GM21786 (cell line): ENCODE data around the gene APOA4.

Experiments
- ATAC-seq: cut with Tn5 transposase; IDR thresholded peaks from one replicate; pipeline ENCODE4 v1.9.1; 2021; ENCODE audit not compliant: unreplicated experiment

Gene APOA4

DNA sequence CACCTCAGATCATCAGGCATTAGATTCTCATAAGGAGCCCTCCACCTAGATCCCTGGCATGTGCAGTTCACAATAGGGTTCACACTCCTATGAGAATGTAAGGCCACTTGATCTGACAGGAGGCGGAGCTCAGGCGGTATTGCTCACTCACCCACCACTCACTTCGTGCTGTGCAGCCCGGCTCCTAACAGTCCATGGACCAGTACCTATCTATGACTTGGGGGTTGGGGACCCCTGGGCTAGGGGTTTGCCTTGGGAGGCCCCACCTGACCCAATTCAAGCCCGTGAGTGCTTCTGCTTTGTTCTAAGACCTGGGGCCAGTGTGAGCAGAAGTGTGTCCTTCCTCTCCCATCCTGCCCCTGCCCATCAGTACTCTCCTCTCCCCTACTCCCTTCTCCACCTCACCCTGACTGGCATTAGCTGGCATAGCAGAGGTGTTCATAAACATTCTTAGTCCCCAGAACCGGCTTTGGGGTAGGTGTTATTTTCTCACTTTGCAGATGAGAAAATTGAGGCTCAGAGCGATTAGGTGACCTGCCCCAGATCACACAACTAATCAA, 8.8 kb upstream of the APOA4 start:
- ATAC-seq, result no peak

DNA sequence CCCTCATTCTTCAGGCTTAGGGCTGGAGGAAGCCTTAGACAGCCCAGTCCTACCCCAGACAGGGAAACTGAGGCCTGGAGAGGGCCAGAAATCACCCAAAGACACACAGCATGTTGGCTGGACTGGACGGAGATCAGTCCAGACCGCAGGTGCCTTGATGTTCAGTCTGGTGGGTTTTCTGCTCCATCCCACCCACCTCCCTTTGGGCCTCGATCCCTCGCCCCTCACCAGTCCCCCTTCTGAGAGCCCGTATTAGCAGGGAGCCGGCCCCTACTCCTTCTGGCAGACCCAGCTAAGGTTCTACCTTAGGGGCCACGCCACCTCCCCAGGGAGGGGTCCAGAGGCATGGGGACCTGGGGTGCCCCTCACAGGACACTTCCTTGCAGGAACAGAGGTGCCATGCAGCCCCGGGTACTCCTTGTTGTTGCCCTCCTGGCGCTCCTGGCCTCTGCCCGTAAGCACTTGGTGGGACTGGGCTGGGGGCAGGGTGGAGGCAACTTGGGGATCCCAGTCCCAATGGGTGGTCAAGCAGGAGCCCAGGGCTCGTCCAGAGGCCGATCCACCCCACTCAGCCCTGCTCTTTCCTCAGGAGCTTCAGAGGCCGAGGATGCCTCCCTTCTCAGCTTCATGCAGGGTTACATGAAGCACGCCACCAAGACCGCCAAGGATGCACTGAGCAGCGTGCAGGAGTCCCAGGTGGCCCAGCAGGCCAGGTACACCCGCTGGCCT, 7.2 kb upstream of the APOA4 start:
- ATAC-seq, result no peak

DNA sequence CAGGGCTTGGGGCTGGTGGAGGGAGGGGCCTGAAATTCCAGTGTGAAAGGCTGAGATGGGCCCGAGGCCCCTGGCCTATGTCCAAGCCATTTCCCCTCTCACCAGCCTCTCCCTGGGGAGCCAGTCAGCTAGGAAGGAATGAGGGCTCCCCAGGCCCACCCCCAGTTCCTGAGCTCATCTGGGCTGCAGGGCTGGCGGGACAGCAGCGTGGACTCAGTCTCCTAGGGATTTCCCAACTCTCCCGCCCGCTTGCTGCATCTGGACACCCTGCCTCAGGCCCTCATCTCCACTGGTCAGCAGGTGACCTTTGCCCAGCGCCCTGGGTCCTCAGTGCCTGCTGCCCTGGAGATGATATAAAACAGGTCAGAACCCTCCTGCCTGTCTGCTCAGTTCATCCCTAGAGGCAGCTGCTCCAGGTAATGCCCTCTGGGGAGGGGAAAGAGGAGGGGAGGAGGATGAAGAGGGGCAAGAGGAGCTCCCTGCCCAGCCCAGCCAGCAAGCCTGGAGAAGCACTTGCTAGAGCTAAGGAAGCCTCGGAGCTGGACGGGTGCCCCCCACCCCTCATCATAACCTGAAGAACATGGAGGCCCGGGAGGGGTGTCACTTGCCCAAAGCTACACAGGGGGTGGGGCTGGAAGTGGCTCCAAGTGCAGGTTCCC, 6.5 kb upstream of the APOA4 start, which contains the start of gene APOC3:
TSS of gene APOC3 (plus strand) at position 383 of the 659 bp plus-strand sequence. CDS start 676 bp downstream, outside the sequence.
- no peak for ATAC-seq

DNA sequence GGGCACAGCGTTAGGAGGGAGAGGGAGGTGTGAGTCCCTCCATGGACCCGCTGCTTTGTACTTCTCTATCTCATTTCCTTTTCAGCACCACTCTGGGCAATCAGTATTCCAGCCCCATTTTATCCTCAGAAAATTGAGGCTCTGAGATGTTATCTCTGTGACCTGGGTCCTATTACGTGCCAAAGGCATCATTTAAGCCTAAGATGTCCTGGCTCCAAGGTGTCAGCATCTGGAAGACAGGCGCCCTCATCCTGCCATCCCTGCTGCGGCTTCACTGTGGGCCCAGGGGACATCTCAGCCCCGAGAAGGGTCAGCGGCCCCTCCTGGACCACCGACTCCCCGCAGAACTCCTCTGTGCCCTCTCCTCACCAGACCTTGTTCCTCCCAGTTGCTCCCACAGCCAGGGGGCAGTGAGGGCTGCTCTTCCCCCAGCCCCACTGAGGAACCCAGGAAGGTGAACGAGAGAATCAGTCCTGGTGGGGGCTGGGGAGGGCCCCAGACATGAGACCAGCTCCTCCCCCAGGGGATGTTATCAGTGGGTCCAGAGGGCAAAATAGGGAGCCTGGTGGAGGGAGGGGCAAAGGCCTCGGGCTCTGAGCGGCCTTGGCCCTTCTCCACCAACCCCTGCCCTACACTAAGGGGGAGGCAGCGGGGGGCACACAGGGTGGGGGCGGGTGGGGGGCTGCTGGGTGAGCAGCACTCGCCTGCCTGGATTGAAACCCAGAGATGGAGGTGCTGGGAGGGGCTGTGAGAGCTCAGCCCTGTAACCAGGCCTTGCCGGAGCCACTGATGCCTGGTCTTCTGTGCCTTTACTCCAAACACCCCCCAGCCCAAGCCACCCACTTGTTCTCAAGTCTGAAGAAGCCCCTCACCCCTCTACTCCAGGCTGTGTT, 5.8 kb upstream of the APOA4 start:
- no peak for ATAC-seq

DNA sequence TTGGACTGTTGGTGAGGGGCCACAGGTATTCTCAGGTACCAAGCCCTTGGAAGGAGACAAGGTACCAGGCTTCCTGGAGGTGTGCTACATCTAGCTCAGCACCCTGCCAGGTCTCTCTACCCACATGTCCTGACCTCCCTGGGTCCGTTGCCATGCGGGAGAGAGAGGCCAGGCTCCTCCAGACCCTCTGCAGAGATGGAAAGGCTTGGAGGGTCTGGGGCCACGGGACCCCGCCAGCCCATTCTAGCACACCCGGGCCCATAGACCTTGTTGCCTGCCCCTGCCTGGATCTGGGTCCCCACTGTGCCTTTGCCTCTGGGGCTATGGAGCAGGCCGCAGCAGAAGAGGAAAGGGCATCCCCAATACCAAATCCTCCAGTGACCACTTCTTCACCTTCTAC, 4.4 kb upstream of the APOA4 start:
- ATAC-seq, result no peak

DNA sequence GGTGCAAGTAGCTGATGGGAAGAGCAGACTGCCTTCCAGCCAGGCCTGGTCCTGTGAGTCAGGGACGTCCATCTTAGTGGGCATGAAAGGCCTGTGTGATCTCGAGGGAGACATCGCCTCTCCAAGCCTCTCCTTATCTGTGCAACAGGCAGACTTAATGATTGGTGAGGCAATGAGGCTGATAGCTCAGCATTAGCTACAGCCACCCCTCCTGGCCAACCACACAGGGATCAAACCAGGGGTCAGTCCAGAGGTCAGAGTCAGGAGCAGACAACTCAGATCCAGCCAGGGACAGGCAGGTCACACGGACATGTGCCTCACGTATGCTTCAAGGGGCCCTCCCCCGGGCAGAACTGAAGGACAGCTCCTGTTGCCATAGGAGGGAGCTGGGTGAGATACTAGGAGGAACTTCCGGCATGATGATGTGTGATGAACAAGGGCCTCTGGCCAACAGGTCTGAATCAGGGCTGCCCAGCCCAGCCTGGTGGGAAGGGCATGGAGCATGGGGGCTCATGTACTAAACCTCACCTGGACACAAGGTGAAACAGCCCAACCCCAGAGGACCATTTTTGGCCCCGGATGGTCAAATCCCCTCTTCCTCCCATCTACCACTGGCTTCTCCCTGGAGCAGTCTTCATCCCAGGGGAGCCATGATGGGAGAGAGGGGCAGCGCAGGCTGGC, 3.8 kb upstream of the APOA4 start:
- ATAC-seq, result no peak

DNA sequence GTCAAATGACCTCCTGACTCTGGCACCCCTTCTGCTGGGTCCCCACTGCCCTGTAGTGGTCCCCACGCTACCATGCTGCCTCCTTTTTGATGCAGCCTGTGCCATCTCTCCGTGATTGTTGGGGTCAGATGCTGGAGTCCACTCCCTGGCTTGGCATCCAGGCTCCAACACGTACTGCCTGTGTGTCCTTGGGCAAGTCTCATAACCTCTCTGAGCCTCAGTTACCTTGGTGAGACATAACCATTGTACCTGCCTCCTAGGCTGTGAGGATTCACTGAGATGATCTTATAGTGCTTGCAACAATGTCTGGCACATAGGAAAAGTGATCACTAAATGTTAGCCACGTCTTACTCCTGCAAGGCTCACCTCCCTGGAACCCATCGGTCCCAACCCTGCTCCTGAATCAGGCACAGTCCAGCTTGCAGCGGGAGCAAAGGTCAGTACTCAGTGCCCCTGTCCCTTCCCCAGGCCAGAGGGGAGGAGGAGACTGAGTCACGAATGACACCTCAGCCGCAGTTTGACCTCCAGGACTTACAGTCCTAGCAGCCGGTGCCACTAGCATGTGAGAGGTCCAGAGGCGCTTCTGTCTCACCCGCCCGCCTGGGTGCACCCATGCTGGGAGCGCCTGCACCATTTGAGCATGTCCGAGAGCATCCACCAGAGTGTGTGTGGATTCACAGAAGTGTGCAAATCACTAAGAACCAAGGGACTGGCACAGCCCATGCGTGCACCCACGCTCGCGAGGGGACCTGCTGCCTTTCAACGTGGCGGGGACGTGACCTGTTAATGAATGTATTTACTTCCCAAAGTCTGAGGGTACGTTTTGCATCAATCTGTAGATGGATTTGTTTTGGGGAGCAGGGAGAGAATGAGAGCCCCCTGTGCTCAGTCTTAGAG, 3.0 kb upstream of the APOA4 start:
- ATAC-seq, result no peak

DNA sequence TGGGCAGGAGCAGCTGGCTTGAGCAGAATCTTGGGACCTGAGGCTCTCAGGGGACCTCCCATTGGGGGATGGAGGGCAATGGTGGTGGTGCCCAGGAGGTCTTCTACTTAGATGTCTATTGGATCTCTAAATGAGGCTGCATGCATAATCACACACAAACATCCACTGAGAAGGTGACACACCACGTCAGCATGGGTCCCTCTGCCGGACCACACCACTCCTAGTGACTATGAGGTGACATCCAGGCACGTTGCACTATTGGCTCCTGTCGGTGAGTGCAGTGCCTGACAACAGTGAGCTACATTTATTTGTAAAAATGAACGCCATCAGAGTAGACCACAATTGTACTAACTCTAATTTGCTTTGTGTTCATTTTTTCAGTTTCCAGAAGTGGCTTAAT, 2.3 kb upstream of the APOA4 start:
- ATAC-seq, result no peak

DNA sequence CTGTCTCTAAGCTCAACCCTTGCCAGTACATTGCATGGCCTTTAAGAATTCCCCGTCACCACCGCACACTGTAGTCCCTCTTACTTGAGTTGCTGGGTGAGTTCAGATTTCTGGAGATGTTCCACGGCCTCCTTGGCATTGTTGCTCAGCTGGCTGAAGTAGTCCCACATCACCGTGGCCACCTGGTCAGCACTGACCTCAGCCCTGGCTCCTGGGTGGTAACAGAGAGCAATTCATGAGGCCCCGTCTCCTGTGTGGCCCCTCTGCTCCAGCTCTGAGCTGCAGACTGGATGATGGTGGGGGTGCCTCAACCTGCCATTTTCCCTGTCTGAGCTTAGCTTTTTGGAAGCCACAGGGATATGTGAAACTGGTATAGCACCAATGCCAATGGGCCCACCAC, 529 bp downstream of the APOA4 start:
- no peak for ATAC-seq

DNA sequence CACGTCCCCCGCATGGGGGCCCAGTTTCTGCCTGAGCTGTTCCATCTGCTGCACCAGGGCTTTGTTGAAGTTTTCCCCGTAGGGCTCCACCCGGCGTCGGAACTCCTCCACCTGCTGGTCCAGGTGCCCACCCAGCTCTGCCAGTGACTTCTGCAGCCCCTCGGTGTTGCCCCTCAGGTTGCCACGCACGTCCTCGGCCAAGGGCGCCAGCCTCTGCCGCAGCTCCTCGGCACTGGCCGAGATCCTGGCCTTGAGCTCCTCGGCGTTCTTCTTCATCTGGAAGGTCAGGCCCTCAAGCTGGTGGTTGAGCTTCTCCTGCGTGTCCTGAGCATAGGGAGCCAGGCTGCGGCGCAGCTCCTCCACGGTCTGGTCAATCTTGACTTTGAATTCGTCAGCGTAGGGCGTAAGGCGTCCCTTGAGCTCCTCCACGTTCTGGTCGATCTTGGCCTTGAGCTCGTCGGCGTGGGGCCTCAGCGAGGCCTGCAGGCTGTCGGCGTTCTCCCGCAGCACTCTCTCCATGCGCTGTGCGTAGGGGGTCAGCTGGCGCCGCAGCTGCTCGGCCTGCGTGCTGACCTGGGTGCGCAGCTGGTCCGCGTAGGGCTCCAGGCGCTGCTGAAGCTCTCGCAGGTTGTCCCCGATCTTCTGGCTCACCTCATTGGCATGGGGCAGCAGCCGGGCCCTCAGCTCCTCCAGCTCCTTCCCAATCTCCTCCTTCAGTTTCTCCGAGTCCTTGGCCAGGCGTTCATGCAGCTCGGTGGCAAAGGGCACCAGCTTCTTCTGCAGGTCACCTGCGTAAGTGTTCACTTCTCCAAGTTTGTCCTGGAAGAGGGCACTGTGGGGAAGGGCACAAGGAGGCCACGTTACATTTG, 1.8 kb downstream of the APOA4 start:
- ATAC-seq, result no peak

DNA sequence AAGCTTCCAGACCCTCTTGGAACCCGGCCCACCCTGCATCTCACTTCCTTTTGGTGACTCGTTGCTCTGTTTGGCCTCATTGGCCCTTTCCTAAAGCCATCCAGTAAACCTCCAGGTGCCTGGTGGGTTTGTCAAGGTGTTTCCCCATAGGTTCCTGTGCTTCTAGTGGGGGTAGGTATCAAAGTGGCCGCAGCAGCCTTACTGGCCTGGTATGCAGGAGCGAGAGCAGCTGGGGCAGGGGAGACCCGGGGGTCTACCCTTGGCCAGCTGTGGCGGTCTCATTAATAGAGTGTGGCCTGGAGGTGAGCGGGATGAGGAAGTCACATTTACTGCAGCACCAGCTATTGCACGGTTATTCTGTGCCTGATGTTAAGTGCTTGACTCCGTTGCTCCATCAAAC, 4.1 kb downstream of the APOA4 start:
- ATAC-seq, result no peak

DNA sequence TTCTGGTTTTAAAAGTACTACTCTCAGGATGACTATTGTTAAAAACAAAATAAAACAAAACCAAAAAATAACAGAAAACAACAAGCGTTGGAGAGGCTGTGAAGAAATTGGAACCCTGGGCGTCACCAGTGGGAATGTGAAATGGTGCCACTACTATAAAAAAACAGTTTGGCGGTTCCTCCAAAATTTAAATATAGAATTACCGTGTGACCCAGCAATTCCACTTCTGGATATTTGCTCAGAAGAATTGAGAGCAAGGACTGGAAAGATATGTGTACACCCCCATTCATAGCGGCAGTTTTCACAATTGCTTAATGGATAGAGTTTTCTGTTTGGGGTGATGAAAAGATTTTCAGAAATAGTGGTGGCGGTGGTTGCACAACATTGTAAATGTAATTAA, 8.6 kb downstream of the APOA4 start:
- no peak for ATAC-seq

DNA sequence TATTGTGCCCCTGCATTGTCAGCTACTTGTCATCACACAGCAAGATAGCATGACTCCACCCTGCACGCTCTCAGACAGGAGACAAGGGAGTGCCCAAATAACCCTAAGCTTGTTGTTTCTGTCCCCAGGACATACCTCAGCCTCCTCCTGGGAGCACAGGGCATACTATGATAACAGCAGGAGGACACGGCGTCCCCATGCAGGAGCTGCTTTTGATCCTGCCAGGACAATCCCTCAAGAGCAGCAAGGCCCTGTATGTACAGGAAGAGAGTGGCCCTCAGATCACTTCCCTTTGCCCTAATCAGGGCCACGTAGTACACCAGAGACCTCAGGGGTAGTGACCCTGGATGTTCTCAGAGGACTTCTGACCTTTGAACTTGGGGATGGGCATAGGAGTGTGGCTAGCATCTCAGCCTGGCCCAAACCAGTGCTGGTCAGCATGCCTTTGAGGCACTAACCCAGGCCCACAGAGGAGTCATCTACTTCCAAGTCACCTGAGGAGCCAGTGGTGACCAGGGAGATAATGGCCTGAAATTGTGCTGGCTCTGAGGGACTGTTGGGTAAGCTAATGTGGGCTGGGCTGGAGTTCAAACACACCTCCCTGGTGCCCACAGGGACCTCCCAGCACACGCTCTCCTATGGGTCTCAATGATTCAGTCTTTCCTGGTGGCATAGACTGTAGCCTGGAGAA, 9.2 kb downstream of the APOA4 start:
- ATAC-seq, result no peak

DNA sequence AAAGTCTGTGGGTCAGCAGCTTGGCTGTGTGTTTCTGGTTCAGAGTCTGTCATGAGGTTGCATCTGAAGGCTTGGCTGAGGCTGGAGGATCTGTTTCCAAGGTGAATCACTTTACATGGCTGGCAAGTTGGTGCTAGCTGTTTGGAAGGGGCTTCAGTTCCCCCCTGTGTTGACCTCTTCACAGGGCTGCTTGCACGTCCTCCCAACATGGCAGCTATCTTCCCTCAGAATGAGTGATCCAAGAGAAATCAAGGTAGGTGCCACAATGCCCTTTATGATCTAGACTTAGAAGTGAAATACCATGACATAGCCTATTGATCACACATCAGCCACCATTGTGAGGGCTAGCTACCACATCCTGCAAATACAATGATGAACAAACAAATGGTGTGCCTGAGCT, 9.9 kb downstream of the APOA4 start:
- no peak for ATAC-seq

DNA sequence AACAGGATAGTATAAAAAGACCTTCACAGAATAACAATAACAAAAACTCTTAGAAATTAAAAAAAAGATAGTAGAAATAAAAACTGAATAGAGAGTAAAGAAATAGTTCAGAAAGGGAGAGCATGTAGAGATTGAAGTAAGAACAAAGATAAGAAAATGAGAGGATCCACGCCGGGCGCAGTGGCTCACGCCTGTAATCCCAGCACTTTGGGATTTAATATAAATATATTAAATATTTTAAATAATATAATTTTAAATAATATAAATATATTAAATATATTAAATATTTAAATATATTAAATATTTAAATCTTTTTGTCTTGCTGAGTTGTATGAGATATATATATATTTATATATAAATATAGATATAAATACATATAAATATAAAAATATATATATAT, 11.0 kb downstream of the APOA4 start:
- ATAC-seq, result no peak

DNA sequence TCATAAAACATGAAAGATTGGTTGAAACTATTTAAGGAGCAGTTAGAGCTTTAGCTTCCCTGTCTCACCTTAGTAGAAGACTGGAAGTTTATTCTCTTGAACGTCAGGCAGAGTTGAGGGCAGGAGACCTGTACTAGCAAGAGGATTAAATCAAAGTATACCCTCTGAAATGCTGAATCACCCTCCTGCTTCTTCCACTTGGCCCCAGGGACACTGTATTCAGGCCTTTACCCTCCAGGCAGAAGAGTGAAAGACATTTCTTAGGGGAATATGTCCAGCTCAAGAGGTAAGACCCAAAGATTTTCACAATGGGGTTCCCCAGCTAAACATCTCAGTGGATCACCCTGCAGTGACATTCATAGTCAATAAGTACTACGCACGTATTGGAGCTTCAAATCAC, 11.9 kb downstream of the APOA4 start:
- no peak for ATAC-seq

DNA sequence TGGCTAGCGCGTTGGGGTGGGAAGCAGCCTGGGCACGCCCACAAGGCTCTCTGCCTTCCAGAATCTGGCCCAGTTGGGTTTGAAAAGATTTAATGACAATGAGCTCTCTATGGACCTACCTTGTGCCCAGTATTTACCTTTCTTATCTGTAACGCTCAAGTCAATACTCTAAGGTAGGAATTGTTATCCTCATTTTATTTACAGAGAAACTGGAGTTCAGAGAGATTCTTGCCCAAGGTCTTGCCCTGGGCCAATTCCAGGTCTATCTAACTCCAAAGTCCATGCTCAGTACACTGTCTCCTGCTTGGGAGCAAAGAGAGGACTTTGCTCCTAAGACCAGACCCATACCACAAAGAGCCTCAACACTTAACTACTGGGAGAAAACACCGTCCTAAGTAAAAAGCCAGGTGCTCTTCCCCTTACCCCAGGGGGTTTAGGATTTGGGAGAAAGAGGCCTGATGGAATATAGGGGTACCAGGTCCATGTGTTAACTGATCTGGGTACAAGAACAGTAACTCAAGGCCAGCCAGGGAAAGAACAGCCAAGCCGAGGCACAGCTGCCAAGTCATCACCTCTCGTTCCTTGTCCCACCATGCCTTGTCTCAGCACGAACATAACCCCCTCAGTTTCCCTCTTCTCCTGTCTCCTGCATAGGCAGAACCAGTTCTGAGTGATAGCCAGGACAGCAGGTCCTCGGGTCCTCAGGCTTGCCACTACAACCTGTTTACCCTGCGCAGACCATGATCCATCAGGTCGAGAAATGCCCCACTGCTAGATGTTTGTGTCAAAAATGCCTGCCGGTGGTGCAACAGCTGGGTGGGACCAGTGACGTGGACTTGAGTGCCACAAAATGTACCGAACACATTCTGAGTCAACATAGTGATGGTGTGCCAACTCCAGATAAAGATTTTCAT, 14.6 kb downstream of the APOA4 start:
- ATAC-seq, result no peak
